HepG2 (cell line): ENCODE data around the gene HMCN2.

Experiments
- ARNT ChIP-seq: fragments of 450-650 bp; IDR thresholded peaks from 2 replicates; pipeline ENCODE4 v1.6.1; 2017
- ETV5 ChIP-seq: IDR thresholded peaks from 2 replicates; pipeline ENCODE4 v1.6.1; 2018; ENCODE audit warnings: missing biosample characterization, missing genetic modification reagents, inconsistent platforms, borderline replicate concordance
- EZH2 ChIP-seq: conservative IDR thresholded peaks from 2 replicates; pipeline ENCODE4 v1.6.1; 2012; ENCODE audit warnings: mild to moderate bottlenecking, low read depth, low read length, moderate library complexity
- KDM1A ChIP-seq: IDR thresholded peaks from 2 replicates; pipeline ENCODE4 v1.6.1; 2016; ENCODE audit warnings: missing compliant biosample characterization
- POLR2A ChIP-seq, 2 experiments: IDR thresholded peaks; 2 replicates each; pipeline ENCODE4 v1.6.1; 2011; ENCODE audit warnings: low read depth in 2 of 2, low read length in 2 of 2, mild to moderate bottlenecking in 1 of 2, moderate library complexity in 1 of 2; ENCODE audit not compliant: insufficient read depth in 1 of 2
- TBP ChIP-seq: sonication (generic); formaldehyde crosslinking; IDR thresholded peaks from 2 replicates; pipeline ENCODE4 v1.5.0; 2020; ENCODE audit warnings: missing genetic modification reagents
- ZBTB21 ChIP-seq: sonication (generic); formaldehyde crosslinking; IDR thresholded peaks from 2 replicates; pipeline ENCODE4 v1.4.0; 2020; ENCODE audit warnings: missing genetic modification reagents
- ZNF558 ChIP-seq: sonication (generic); formaldehyde crosslinking; IDR thresholded peaks from 2 replicates; pipeline ENCODE4 v1.9.0; 2022; ENCODE audit warnings: mild to moderate bottlenecking, missing genetic modification reagents, borderline replicate concordance
- TF ChIP-seq, protein P1 (sequence below): IDR thresholded peaks from 2 replicates; pipeline ENCODE4 v1.6.1; 2012; ENCODE audit warnings: inconsistent platforms
- TF ChIP-seq, protein P2 (sequence below): sonication (generic); formaldehyde crosslinking; IDR thresholded peaks from 2 replicates; pipeline ENCODE4 v1.5.0; 2020; ENCODE audit warnings: mild to moderate bottlenecking, missing genetic modification reagents, borderline replicate concordance
- TF ChIP-seq, protein P3 (sequence below): sonication (generic); formaldehyde crosslinking; IDR thresholded peaks from 2 replicates; pipeline ENCODE4 v1.9.0; 2022; ENCODE audit warnings: missing genetic modification reagents, mild to moderate bottlenecking, borderline replicate concordance
- TF ChIP-seq, protein P4 (sequence below): sonication (generic); formaldehyde crosslinking; IDR thresholded peaks from 2 replicates; pipeline ENCODE4 v1.5.0; 2020; ENCODE audit warnings: mild to moderate bottlenecking, missing genetic modification reagents, moderate library complexity
- TF ChIP-seq, protein P5 (sequence below): IDR thresholded peaks from 2 replicates; pipeline ENCODE4 v1.4.0; 2020; ENCODE audit warnings: mild to moderate bottlenecking, missing genetic modification reagents

DNA sequence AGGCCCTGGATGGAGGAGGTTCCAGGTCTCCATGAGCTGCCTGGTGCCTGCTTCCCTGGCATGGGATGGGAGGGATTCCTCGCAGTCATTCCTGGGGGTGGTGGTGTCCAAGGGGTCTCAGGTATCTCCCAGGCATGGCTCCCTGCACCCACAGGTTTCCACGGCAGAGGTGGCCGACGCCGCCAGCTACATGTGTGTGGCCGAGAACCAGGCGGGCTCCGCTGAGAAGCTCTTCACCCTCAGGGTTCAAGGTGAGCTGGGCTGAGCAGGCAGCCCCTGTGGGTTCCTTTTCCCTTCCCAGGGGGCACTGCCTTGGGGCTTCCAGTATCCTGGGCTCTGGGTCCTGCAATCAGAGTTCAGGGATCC is 117.8 kb downstream of the HMCN2 start:
- no peak for TF ChIP-seq ARNT
- TF ChIP-seq, protein P1, sequence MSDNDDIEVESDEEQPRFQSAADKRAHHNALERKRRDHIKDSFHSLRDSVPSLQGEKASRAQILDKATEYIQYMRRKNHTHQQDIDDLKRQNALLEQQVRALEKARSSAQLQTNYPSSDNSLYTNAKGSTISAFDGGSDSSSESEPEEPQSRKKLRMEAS, result no peak
- TF ChIP-seq ETV5, result no peak
- TF ChIP-seq, protein P2, sequence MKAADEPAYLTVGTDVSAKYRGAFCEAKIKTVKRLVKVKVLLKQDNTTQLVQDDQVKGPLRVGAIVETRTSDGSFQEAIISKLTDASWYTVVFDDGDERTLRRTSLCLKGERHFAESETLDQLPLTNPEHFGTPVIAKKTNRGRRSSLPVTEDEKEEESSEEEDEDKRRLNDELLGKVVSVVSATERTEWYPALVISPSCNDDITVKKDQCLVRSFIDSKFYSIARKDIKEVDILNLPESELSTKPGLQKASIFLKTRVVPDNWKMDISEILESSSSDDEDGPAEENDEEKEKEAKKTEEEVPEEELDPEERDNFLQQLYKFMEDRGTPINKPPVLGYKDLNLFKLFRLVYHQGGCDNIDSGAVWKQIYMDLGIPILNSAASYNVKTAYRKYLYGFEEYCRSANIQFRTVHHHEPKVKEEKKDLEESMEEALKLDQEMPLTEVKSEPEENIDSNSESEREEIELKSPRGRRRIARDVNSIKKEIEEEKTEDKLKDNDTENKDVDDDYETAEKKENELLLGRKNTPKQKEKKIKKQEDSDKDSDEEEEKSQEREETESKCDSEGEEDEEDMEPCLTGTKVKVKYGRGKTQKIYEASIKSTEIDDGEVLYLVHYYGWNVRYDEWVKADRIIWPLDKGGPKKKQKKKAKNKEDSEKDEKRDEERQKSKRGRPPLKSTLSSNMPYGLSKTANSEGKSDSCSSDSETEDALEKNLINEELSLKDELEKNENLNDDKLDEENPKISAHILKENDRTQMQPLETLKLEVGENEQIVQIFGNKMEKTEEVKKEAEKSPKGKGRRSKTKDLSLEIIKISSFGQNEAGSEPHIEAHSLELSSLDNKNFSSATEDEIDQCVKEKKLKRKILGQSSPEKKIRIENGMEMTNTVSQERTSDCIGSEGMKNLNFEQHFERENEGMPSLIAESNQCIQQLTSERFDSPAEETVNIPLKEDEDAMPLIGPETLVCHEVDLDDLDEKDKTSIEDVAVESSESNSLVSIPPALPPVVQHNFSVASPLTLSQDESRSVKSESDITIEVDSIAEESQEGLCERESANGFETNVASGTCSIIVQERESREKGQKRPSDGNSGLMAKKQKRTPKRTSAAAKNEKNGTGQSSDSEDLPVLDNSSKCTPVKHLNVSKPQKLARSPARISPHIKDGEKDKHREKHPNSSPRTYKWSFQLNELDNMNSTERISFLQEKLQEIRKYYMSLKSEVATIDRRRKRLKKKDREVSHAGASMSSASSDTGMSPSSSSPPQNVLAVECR (CRISPR knock-in tag), result no peak
- TF ChIP-seq, protein P3, sequence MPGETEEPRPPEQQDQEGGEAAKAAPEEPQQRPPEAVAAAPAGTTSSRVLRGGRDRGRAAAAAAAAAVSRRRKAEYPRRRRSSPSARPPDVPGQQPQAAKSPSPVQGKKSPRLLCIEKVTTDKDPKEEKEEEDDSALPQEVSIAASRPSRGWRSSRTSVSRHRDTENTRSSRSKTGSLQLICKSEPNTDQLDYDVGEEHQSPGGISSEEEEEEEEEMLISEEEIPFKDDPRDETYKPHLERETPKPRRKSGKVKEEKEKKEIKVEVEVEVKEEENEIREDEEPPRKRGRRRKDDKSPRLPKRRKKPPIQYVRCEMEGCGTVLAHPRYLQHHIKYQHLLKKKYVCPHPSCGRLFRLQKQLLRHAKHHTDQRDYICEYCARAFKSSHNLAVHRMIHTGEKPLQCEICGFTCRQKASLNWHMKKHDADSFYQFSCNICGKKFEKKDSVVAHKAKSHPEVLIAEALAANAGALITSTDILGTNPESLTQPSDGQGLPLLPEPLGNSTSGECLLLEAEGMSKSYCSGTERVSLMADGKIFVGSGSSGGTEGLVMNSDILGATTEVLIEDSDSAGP (CRISPR knock-in tag), result no peak
- no peak for TF ChIP-seq ZBTB21
- no peak for TF ChIP-seq EZH2
- TF ChIP-seq TBP (CRISPR knock-in tag), result no peak
- TF ChIP-seq KDM1A (CRISPR knock-in tag), result no peak
- no peak for TF ChIP-seq POLR2A (IDR thresholded peaks at IDR 0.05; ENCODE audit: insufficient read depth in 1 of 2, low read depth in 2 of 2, low read length in 2 of 2)
- no peak for TF ChIP-seq ZNF558 (CRISPR knock-in tag)
- TF ChIP-seq, protein P4, sequence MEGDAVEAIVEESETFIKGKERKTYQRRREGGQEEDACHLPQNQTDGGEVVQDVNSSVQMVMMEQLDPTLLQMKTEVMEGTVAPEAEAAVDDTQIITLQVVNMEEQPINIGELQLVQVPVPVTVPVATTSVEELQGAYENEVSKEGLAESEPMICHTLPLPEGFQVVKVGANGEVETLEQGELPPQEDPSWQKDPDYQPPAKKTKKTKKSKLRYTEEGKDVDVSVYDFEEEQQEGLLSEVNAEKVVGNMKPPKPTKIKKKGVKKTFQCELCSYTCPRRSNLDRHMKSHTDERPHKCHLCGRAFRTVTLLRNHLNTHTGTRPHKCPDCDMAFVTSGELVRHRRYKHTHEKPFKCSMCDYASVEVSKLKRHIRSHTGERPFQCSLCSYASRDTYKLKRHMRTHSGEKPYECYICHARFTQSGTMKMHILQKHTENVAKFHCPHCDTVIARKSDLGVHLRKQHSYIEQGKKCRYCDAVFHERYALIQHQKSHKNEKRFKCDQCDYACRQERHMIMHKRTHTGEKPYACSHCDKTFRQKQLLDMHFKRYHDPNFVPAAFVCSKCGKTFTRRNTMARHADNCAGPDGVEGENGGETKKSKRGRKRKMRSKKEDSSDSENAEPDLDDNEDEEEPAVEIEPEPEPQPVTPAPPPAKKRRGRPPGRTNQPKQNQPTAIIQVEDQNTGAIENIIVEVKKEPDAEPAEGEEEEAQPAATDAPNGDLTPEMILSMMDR, result no peak
- TF ChIP-seq, protein P5, sequence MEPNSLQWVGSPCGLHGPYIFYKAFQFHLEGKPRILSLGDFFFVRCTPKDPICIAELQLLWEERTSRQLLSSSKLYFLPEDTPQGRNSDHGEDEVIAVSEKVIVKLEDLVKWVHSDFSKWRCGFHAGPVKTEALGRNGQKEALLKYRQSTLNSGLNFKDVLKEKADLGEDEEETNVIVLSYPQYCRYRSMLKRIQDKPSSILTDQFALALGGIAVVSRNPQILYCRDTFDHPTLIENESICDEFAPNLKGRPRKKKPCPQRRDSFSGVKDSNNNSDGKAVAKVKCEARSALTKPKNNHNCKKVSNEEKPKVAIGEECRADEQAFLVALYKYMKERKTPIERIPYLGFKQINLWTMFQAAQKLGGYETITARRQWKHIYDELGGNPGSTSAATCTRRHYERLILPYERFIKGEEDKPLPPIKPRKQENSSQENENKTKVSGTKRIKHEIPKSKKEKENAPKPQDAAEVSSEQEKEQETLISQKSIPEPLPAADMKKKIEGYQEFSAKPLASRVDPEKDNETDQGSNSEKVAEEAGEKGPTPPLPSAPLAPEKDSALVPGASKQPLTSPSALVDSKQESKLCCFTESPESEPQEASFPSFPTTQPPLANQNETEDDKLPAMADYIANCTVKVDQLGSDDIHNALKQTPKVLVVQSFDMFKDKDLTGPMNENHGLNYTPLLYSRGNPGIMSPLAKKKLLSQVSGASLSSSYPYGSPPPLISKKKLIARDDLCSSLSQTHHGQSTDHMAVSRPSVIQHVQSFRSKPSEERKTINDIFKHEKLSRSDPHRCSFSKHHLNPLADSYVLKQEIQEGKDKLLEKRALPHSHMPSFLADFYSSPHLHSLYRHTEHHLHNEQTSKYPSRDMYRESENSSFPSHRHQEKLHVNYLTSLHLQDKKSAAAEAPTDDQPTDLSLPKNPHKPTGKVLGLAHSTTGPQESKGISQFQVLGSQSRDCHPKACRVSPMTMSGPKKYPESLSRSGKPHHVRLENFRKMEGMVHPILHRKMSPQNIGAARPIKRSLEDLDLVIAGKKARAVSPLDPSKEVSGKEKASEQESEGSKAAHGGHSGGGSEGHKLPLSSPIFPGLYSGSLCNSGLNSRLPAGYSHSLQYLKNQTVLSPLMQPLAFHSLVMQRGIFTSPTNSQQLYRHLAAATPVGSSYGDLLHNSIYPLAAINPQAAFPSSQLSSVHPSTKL (CRISPR knock-in tag), result no peak
